Smooth muscle cell of bladder (primary cell): ENCODE results near the gene ZFYVE26. TPM values are rescaled to one million over a fixed set of nuclear protein-coding genes. Genes with fewer than 3 reads are reported as not detected.

Source experiments
- total RNA-seq: library from RNA; depleted of rRNA; stranded (reverse); fragments of >200 nt; gene quantifications from 2 replicates; pipeline ENCODE4 v1.2.3, GENCODE V29; 2014

Gene ZFYVE26
- total RNA-seq = 10.4 and 15.4 TPM in 2 replicates

DNA sequence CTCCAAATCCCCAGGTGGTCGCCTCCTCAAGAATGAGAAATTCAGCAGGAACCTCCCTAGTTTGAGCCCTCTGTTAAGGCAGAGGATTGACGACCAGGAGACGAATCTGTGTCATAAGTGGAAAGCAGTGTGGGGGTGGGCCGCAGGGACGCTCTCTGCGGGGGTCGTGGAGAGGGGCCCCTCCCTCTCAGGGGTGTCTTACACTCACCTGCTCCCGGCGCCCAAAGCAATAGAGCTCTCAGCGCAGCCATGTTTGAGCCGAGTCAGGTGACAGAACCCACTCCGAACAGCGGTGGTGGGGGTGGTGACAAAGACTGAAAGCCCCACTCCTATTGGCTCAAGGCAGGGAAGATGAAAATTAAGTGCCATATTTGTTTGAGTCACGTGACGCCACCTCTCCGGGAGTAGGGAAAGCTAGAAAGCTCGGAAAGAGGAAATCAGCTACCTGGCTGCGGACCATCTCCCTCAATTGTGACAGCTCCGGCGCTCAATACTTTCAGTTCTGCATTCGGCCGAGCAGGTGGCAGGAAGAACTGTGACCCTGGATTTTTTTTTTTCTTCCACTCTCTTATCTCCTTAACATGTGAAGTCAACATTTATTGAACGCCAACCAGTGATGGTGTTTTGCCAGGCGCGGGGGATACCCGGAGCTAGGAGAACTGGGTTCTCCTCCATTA is at the start of gene ZFYVE26:
Gene ZFYVE26, minus strand, starts transcription at position 265 of the 677 bp plus-strand sequence. CDS start 627 bp downstream, outside the sequence.

DNA sequence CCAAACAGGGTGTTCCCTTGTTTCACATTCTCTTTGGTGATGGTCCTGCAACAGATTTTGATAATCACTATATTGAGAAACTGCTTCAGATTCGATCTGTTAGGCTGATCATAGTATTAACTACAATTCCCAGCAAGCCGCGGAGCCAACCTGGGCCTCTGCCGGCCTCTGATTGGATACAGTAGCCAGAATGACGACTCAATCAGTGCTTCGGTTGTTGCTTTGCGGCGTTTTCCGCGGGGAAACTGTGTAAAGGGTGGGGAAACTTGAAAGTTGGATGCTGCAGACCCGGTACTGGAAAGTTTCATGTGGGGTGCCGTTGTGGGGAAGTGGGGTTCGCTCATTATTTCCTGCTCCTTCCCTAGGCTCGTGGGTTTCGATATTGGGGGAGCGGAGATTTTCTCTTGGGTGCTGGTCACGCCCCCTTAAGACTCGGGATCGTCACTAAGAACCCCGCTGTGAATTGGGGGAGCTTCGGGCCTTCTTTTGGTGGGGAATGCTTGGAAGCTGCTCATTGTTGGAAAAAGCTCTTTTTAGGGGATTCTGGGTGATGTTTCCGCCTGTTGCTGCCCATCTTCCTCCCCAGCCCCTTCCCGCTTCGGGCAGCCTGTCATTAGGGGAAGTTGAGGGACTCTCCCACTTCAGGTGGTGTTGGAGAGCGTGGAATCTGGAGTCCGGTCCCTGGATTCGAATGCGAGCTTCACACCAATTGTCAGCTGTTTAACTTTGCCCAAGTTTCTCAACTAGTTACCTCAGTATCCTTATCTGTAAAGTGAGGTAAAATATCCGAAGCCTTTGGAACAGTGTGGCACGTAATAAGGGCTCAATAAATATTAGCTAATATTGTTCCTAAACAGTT is 3.4 kb upstream of the ZFYVE26 start, which contains the start of gene RAD51B:
Gene RAD51B, plus strand, starts transcription at position 217 of the 859 bp plus-strand sequence.

DNA sequence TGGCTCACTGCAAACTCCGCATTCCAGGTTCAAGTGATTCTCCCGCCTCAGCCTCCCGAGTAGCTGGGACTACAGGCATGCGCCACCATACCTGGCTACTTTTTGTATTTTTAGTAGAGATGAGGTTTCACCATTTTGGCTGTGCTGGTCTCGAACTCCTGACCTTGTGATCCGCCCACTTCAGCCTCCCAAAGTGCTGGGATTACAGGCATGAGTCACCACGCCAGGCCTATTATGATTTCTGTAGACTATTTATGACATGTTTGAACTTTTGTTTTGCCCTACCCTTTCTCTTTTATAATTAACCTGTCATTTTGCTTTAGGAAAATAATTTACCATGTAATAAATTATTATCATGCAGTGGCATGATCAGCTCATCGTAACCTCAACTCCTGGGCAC is 114.9 kb downstream of the ZFYVE26 start, which contains the start of gene RDH12:
Gene RDH12, plus strand, starts transcription at position 395 of the 400 bp plus-strand sequence. CDS start 20,757 bp downstream, outside the sequence.

Other genes with a start within 250 kb of the ZFYVE26 start
- gene PIGH, start 216.3 kb downstream of the ZFYVE26 start, total RNA-seq = 11.1 and 11.9 TPM in 2 replicates
- 2.6 and 3.1 TPM in 2 replicates for gene ARG2, start 196.7 kb downstream of the ZFYVE26 start, total RNA-seq
- 68.1 and 87.6 TPM in 2 replicates for gene VTI1B, start 142.0 kb downstream of the ZFYVE26 start, total RNA-seq
- 116 and 125 TPM in 2 replicates for gene RDH11, start 120.8 kb downstream of the ZFYVE26 start, total RNA-seq
- gene RDH12, start 114.7 kb downstream of the ZFYVE26 start, total RNA-seq = not detected in 2 replicates
- gene RAD51B, start 3.2 kb upstream of the ZFYVE26 start, total RNA-seq = 6.3 and 8.2 TPM in 2 replicates